ENCODE results near the gene FNDC3B.

DNA sequence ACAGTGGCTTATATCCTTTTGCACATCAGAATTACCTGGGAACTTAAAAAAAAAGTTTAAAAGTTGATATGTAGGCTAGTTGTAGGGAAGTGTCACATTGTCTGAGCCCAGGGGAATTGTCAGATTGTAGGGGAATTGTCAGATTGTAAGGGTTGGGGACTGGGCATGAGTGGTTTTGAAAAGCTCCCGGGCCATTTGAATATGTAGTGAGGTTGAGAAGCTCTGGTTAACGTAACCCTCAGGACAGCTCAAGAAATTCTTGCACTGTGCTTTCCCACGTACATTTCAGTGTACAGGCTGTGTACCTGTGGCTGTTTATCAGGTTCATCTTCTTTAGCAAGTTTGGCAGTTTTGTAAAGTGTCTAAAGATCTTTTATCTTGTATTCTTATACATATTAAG lies 107.0 kb downstream of the FNDC3B start:
- TF ChIP-seq, protein P1, sequence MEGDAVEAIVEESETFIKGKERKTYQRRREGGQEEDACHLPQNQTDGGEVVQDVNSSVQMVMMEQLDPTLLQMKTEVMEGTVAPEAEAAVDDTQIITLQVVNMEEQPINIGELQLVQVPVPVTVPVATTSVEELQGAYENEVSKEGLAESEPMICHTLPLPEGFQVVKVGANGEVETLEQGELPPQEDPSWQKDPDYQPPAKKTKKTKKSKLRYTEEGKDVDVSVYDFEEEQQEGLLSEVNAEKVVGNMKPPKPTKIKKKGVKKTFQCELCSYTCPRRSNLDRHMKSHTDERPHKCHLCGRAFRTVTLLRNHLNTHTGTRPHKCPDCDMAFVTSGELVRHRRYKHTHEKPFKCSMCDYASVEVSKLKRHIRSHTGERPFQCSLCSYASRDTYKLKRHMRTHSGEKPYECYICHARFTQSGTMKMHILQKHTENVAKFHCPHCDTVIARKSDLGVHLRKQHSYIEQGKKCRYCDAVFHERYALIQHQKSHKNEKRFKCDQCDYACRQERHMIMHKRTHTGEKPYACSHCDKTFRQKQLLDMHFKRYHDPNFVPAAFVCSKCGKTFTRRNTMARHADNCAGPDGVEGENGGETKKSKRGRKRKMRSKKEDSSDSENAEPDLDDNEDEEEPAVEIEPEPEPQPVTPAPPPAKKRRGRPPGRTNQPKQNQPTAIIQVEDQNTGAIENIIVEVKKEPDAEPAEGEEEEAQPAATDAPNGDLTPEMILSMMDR (IDR thresholded peaks at IDR 0.05) = no peak
- TF ChIP-seq POLR2A (IDR thresholded peaks at IDR 0.05) (no peak), POLR2AphosphoS5 (IDR thresholded peaks at IDR 0.05) (peak in 2 of 4 donors; percentile 7 to 35), EP300 (IDR thresholded peaks at IDR 0.05) (no peak)
